HG02588 (cell line): ENCODE data around the gene TTLL6.
"Not testable (repeated sequence)": the region's sequence is repeated elsewhere in the genome, so short reads cannot be mapped to it uniquely, and the experiment has no call there.

Experiments
- ATAC-seq: cut with Tn5 transposase; IDR thresholded peaks from one replicate; pipeline ENCODE4 v1.9.1; 2021; ENCODE audit warnings: mild to moderate bottlenecking, moderate library complexity; ENCODE audit not compliant: unreplicated experiment

The TTLL6 gene

GRCh38 chr17:48816774-48817590, at the start of gene TTLL6:
TSS of gene TTLL6 (minus strand) at chr17:48817229. CDS start at chr17:48817072, 157 bp downstream.
- ATAC-seq: peak; percentile 69

GRCh38 chr17:48860456-48860855, 43.4 kb upstream of the TTLL6 start:
- ATAC-seq: no peak

DNA sequence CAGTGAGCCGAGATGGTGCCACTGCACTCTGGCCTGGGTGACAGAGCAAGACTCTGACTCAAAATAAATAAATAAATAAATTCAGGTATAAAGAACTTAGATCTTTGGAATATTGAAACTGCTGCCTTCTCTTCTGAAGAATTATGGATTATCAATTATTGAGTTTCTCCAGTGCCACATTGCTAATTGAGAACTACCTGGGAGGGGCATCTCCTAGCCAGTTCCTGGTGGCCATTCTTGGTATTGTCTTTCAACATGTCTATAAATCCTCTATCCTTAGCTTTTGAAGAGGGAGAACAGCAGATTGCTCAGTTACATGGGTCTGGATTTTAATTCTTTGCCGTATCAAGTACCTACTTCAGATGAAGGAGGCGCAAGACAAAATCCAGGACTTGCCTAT, 43.0 kb upstream of the TTLL6 start:
- no peak for ATAC-seq

GRCh38 chr17:48856122-48856821, 39.2 kb upstream of the TTLL6 start:
- no peak for ATAC-seq

DNA sequence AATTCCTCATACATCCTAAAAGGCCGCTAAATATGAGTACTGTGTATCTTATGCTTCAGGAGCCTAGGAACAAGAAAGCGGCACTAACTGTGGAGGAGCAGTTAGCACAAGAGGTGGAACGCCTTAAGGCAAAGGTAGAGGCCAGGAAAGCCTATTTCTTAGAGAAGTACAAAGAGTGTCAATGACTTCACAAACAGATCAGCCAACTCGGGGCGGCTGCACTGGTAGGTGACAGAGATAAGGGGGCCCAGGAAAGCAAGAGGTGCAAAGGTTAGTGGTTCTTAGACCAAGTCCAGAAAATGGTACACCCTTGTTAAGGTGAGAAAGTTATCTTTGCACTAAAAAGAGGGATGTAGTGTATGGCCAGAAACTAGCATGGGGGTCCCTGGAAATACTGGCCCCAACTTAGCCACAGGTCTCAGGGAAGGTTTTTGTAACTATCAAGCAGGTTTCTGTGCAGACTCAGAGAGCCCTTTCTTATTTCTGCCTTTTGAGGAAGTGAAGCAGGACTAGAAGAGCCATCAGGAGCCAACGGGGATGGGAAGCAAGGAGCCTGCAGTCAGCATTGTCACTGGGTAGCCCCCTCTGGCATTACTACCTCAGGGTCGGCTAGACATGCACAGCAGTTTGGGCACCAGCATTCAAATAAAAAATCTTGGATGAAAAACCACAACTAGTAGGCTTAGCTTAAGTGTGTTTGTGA, 37.9 kb upstream of the TTLL6 start:
- no peak for ATAC-seq

DNA sequence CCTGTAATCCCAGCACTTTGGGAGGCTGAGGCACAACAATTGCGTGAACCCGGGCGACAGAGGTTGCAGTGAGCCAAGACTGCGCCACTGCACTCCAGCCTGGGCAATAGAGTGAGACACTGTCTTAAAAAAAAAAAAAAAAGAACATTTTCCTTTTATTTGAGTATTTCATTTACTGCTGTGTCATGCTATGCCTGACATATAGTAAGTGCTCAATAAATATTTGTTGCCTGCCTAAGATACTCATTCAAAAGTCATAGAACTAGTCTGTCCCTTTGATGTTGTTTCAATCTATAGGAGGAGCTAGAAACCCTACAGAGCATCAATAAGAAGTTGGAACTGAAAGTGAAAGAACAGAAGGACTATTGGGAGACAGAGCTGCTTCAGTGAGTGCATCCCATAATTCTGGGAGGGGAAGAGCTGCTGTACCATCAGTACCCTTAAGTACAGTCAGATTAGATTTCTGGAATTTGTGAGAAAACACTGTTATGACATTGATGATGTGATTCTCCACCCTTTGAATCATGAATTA, 33.8 kb upstream of the TTLL6 start:
- no peak for ATAC-seq

- ATAC-seq: no peak
These were observed 26.3 kb upstream of the TTLL6 start for GRCh38 chr17:48843187-48843900.

DNA sequence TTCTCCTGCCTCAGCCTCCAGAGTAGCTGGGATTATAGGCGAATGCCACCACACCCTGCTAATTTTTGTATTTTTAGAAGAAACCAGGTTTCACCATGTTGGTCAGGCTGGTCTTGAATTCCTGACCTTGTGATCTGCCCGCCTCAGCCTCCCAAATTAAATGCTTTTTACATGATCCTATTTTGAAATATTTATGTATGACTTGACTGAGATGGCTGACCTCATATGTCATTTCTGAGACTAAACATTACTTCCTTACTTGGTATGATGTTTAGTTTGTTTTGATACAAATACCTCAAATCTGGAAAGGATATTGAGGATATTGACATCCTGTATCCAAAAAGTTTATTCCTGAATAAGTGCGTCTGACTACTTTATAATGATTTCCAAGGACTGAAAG, 25.7 kb upstream of the TTLL6 start:
- ATAC-seq: no peak

DNA sequence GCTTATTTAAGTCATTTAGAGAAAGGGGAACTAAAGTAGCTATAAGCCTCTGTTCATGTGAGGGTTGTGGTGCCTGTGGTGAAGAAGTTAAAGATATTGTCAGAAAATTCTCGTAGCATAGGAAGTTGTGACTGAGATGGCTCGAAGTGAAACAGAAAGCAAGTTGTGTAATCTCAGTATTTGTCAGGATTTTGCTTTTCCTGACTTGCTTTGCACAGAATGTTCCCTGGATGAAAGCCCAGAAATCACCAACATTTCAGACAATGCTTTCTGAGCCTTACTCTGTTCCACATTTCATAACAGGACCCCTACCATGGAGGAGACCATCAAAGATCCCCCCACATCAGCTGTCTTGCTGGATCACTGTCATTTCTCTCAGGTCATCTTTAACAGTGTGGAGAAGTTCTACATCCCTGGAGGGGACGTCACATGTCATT, 24.4 kb upstream of the TTLL6 start:
- ATAC-seq: peak; percentile 74

- ATAC-seq: no peak
These were observed 23.4 kb upstream of the TTLL6 start for GRCh38 chr17:48840441-48840840.

GRCh38 chr17:48837458-48837857, 20.4 kb upstream of the TTLL6 start:
- ATAC-seq: not testable (repeated sequence)

- ATAC-seq: no peak
These were observed 18.9 kb upstream of the TTLL6 start for GRCh38 chr17:48835971-48836370.

DNA sequence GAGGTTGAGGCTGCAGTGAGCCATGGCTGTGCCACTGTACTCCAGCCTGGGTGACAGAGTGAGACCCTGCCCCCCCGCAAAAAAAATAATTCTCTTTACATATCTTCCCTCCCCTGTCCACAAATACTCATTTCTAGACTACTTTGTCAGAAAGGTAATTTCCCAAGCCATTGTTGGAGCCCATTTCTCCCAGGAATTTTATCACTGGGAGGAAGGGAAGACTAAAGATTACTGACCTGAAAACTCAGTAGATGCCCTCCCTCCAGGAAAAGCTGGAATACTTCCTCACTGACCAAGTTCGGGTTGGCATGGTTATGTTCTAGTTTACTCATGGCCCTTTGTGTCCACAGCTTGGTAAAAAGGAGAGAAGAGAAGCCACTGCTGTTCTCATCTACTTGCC, 17.9 kb upstream of the TTLL6 start:
- no peak for ATAC-seq

- no peak for ATAC-seq
These were observed 14.5 kb upstream of the TTLL6 start for GRCh38 chr17:48831549-48831883.

DNA sequence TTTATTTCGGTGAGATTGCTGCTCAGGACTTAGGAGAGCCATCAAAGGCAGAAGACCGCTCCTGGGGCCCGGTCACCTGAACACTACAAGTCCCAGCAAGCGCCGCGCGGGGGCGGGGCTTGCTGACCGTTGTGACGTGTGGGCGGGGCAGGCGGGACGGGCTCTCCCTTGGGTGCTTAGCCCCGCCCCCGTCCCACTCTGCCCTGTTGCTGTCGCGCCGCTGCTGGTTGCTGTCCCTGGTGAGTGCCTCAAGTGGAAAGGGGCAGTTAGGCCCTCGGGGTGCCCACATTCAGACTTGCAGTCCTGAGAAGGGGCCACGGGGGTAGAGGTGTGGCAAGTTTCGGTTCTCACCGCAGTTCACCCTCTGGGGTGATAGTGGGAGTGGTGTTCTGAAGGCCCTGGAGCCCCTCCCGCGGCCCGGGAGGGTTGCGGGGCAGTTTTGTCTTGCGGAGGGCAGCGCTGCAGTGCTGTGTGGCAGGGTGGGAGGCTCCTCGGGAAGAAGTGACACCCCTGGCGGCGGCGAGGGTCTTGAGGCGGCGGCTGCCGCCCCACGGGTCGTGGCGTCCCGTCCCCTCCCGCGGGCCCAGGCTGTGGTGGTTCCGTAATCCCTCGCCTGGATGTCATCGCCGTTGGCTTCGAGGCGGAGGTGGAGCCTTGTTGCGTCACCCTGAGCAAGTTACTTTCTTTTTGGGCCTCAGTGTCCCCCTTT, 14.0 kb upstream of the TTLL6 start, which contains the start of gene CALCOCO2:
Gene CALCOCO2 (plus strand): TSS at position 196 of the 709 bp plus-strand sequence. CDS start 10,673 bp downstream, outside the sequence.
- peak; percentile 79 for ATAC-seq

GRCh38 chr17:48825446-48826381, 8.7 kb upstream of the TTLL6 start:
- ATAC-seq: no peak

- not testable (repeated sequence) for ATAC-seq
These were observed 3.9 kb upstream of the TTLL6 start for GRCh38 chr17:48820936-48821335.

GRCh38 chr17:48819466-48819865, 2.4 kb upstream of the TTLL6 start:
- ATAC-seq: no peak

GRCh38 chr17:48818361-48818841, 1.4 kb upstream of the TTLL6 start:
- ATAC-seq: no peak
